GM19455 (cell line): ENCODE results near the gene PID1.
"Not testable (repeated sequence)": the region's sequence is repeated elsewhere in the genome, so short reads cannot be mapped to it uniquely, and the experiment has no call there.

Experiments used
- ATAC-seq: cut with Tn5 transposase; IDR thresholded peaks from one replicate; pipeline ENCODE4 v1.9.1; 2021; ENCODE audit not compliant: unreplicated experiment

The PID1 gene

DNA sequence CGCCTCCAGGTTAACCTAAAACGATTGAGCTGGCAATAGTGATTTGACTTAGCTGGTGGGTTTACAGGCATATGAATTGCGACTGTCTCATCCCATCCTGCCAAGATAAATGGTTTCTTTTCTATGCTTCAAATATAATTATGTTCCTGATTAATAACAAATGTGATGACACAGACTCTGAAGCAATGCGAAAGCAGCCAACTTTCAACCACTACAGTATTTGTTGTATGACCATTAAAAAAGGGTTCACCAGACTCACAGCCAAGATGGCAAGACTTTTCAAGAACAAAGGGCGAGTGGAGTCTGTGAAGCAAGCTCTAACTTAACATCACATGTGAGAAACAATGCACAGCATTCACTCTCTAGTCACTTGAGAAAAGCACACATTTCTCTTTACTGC is 186.6 kb downstream of the PID1 start:
- ATAC-seq, result no peak

DNA sequence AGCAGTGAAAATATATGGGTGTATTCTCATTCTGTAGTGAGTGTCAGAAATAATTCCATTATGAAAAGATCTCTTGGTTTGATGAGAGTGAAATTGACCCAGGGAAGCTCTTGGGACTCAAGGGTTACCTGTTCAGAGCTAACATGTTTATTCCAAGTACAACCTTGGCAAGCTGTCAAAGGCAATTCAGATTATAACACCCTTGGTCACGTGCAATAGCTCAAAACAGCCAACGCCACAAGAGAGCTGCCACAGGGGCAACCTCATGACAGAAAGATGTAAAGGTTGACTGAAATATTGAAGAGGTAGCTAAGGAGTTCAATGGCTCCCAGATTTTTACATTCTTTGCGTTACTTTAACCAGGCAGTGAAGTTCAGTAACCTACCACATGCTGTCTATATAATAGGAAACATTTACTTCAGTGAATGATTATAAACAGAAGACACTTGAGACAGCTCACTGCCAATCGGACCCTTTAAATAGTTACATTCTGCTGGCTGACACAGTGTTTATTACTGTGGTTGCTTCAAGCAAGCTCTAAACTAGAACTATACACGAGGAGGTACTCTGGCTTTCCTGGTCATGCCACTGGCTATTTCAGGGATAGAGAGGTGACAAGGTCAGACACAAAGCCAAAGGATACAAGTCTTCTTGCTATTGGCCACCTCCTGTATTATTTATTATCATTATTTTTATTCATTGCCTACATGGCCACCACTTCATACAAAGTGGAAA is 187.3 kb downstream of the PID1 start:
- no peak for ATAC-seq

DNA sequence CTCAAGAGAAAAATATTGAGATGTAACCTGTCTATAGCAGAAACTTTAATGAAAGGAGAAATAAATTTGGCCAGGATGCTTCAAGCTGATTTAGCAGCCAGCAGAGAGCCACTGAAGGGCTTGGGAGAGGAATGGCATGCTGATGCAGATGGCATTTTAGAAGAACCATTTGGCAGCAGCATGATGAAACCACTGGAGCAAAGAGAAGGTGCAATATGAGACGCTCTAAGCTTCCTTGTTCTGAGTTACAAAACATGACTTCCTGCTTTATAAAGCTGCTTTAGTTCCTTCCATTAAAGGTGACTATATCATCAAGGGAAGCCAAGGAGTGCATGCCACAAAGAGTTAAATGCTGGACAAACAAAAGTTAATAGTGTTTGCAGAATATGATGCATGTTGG is 189.7 kb downstream of the PID1 start:
- ATAC-seq, result no peak

DNA sequence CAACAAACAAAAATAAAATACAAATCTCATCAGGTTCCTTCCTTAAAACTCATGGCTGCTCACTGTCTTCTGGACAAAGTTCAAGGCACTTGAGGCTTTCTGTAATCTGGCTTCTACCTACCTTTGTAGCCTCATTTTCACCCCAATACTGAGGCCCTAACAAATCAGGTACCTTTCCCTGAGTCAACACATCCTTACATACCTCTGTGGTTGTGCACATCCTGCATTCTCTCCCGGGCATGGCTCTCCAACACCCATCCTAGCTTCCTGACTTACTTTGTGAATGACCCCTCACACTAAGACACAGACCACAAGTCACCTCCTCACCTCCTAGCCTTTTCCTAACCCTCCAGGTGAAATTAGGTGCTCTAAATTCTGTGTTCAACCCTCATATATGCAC is 190.9 kb downstream of the PID1 start:
- ATAC-seq, result no peak

DNA sequence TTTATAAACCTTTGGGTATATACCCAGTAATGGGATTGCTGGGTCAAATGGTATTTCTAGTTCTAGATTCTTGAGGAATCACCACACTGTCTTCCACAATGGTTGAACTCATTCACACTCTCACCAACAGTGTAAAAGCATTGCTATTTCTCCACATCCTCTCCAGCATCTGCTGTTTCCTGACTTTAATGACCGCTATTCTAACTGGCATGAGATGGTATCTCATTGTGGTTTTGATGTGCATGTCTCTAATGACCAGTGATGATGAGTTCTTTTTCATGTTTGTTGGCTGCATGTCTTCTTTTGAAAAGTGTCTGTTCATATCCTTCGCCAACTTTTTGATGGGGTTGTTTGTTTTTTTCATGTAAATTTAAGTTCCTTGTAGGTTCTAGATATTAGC is 194.2 kb downstream of the PID1 start:
- ATAC-seq, result not testable (repeated sequence)

DNA sequence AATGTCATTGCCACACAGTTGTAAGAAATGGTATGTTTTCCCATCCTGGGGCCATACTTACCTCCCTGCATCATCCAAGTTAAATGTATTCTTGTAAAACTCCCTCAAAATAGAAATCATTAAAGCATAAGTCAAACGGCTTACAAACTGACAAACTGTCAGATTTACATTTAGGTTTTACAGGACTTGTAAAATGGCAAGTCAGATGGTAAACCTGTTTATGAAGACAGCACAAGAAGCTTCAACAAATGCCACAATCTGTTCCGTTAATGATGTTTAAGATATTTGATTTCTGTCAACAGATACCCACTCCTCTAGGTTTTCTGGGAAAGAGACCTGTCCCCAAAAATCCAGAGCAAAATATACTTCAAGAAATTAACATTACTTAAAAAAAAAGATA is 197.2 kb downstream of the PID1 start:
- no peak for ATAC-seq

DNA sequence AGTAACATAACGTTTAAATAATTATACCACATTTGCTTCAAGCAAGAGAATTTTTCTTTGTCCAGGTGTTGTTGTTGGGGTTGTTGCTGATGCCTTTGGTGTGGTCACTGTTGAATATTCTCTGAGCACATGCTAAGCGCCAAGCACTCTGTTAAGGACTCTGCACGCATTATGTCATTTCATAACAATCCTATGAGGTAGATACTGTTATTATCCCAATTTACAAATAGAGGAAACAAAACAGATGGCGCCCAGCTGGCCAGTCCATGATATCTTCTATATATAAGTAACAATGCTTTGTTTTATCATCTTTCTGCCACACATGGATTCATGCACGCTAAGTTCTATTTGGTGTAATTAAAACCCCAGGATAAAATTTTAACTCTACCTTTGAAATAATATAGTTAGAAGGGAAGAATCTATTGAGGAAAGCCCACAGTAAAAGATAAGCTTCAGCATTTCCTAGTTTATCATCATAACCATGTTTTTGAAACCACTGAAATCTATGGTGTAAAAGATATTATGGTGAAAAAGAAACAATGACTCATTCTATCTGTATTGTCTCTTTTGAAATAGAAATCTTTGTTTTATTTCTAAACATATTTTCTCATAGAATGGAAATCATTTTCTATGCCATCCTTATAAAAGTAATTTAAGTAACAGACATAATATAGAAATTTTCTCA is 199.7 kb downstream of the PID1 start:
- ATAC-seq, result no peak

DNA sequence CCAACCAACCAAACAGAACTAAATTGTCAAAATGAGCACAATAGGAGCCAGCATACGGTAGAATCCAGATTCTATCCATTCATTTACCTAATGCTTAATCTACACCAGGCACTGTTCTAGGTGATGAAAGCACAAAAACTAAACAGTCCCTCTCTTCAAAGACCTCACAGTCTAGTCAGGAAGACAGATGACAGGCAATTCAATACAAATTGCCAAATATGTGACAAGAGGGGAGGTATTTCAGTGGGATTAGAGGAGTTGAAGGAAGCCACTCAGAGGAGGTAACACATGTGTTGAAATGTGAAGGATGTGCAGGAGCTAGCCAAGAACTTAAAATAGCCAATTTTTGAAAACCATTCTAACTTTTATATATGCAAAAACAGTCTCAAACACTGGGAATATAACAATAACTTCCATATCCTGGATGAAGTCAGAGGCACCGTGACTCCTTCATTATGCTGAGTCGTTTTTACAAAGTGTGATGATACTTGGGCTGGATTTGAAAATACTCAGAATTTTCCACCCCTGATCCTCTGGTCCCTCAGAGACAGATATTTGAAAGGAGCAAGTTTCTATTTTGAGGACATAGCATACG is 204.9 kb downstream of the PID1 start:
- no peak for ATAC-seq

DNA sequence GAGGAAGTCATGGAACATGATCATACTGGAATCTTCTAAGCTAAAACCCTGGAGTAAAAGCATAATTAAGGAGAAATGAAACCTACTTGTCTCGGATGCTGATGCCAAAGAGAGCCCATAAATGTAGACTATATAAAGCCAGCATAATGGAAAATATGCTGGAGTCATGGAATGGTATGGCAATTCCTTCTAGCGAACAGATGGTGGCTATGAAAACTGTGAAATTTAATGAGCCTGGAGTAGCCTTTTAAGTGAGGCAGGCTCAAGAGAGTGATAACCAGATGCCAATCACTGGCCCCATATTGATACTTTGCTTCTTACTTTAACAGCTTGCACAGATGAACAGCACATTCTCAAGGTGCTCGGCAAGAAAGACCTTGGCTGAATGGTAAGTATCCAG is 206.3 kb downstream of the PID1 start:
- ATAC-seq, result no peak

DNA sequence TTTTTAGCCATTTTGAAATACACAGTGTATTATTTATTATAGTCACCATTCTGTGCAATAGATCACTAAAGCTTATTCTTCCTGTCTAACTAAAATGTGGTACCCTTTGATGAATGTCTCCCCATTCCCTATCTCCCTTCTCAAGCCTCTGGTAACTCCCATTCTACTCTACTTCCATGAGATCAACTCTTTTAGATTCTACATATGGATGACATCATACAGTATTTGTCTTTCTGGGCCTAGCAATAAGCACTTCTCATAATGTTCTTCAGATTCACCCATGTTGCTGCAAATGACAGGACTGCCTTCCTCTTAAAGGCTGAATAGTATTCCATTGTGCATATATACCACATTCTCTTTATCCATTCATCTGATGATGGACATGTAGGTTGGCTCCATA is 210.9 kb downstream of the PID1 start:
- ATAC-seq, result no peak

DNA sequence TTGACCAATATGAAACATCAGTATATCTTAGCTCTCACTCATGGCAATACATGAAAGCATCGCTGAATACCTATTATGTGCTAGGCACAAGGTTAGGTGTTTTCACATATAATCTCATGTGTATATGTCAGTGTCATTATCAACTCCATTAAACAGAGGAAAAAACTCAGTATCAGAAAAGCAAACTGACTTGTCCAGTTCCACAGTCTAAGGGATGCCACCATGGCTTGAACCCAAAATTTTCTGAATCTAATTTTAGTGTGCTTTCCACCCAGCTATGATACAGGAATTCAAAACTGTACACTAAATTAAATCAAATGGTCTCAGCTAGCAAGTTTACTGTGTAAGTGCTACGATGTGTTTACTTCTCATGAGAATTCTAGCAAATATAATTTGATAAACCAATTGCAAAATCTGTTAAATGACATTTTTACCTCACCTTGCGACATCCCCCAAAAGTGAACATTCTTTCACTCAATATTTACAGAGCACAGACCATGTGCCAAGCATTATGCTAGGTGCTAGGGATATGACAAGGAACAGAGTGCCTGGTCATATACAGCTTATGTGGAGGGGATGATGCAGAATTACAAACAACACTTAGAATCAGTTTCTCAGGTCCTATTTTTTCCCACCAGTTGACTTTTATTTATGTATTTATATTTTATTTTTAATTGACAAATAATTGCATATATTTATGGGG is 211.6 kb downstream of the PID1 start:
- no peak for ATAC-seq

DNA sequence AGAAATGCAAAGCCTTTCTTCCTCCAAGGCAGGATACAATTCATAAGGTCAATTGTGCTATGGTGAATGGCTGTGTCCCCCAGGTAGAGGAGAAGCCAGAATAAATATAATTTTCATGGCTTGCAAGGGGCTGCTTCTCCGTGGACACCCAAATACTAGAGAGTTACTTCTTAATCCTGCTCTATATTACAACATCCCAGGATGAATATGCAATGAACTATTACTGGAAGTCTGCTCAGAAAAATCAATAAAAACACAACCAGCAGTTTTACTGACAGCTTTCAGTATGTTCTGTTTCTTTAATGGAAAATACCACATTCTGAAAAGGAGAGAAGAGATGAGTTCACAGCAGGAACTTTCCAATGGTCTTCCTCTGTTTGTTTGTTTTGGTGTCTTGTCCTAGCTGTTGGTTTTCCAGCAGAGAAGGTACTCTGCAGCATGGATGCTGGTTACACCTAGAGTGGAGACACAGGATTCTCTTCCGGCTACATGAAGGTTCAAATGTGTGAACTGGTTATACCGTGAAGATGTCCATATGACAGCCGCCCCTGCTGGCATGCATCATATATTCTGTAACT is 213.0 kb downstream of the PID1 start:
- no peak for ATAC-seq

DNA sequence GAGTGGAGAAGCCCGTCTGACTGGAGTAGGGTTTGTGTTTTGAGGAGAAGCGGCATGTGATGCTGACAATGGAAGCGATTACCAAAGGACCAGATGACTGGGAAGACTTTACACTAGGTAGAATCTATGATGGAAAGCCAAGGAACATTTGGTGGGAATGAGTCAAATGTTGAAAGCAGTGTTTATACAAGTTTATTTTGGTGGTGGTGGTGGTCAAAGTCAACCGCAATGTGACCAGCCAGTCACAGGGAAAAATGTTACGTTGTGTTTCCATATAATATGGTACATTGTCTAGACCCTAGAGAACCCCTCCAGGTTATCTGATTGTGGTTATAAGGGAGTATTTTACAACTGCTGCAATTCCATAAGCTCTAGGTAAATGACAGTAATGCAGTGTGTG is 216.8 kb downstream of the PID1 start:
- no peak for ATAC-seq

DNA sequence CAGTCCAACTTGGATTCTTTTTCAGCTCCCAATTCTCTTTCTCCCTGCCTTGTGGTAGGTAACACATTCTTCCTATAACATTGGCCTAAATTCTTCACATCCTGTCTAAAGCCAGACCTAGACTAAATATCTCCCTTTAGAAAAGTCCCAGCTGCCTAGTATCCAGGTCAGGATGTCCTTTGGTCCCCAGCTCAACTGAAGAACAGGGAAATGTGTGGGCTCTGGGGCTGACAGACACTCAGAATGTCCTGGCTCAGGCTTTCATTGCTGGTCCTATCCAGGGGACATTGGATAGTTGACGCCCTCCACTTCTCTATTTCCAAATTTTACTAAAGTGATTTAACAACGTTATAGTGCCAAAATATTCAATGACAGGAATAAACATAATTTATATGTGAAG is 219.3 kb downstream of the PID1 start:
- no peak for ATAC-seq

DNA sequence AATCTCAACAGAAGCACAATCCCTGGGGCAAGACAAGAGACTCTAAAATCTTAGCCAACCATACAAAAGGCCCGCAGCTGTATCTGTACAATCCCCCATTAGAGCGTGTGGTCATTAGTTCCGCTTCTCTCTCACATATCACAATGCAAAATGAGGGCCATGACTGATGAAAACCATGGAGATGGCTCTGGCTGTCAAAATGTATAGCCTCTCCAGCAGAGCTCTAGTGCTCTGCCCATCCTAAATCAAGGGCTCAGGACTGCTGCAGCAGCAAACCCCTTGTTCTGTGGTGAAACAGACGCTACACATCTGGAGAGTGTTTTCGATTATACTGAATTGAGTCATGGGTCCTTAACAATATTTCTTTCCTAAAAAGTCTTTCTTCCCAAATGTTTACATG is 221.0 kb downstream of the PID1 start:
- ATAC-seq, result no peak

DNA sequence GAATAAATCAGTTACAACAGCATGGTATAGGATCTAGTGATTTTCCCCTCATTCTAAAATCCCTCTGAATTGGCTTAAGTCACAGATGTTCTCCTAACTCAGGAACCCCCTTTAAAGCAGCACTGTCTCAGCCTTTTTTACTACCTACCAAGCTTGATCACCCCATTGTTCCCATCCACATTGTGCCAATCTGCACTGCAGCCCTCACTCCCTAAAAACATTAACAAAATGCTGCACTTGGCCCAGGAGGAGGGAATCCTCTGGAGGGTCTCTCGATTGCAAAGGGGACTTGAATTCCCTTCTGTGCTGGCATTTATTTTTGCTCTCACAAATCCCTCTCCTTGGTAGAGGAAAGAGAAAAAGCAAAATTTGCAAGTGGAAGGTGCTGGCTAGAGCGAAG is 223.0 kb downstream of the PID1 start:
- ATAC-seq, result no peak

DNA sequence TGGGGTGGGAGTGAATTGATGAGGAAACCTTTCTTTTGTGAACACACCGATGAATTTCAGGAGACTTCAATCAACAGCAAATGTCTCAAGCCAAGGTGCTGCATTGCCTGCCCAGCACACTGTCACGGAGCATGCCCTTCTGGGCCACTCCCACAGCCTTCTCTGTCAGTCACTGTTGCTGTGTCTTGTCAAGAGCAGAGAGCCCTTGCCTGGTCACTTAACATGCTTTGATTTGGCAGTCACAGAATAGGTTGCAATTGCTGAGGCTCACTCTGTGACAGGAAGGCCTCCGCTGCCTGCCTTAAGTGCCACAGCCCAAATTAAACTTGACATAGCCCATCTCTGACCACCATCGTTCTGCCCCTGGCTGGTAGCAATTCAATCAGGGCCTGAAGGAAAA is 225.4 kb downstream of the PID1 start:
- no peak for ATAC-seq

DNA sequence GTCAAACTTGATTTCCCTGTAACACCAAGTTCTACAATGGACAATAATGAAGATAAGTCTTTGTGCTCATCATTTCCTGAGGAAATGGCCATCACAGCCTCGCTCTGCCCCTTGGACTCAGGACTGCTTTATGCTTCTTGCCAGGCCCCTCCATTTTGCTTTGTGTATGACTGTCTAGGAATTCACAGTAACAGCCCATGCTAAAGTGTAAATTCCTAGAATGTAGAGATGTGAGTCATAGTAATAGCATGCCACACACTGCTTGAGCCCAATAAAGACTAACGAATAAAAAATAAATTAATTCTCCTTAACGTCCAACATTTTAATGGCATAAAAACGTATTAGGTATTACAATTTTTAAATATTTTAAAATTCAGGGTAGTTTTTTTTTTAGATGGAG is 226.5 kb downstream of the PID1 start:
- ATAC-seq, result no peak

DNA sequence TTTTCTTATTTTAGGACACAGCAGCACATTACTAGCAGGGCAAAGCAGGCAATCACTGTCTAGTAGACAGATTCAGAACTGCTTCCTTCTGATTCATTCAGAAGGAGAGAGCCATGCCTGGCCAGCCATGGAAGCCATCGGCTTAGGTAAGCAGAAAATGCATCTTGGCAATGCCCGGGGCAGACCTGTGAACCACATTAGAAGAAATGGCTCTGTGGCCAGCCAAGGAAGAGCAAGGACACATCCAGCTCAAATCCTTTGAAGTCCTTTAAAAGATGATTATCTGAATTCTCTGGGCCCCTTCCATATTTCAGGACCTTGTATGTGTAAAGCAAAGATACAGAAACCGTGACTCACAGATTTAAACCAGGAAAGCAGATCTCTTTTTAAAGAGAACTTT is 227.4 kb downstream of the PID1 start:
- no peak for ATAC-seq

DNA sequence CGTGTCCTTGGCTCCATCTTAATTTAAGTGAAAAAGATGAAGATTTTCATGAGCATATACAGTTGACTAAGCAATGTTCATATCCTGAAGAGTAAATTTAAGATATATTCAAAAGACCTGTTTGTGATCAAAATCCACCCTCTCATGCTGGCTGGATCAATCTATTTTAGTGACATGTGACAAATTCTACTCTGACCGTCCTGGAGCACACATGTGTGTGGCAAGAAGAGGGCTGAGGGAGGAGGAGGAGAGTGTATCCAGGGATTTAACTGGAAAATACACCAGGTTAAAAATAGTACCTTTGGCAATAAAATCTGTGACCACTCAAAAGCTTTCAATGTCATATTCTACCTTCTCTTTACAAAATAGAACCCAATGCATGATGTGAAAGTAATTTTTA is 228.7 kb downstream of the PID1 start:
- no peak for ATAC-seq

DNA sequence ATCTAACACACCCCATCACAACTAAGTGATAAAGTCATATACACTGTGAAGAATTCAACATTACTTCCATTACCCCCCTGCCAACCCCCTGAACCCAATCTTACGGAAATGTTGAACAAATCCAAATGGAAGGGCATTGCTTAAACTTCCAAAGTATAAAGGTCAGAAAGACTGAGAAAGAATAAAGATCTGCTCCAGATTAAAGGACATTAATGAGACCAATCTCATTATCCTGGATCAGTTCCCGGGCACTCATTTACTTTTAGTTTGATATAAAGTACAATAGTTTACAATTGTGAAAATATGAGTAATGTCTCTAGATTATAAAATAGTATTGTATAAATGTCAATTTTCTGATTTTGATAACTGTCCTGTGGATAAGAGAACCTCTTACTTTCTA is 229.4 kb downstream of the PID1 start:
- no peak for ATAC-seq

DNA sequence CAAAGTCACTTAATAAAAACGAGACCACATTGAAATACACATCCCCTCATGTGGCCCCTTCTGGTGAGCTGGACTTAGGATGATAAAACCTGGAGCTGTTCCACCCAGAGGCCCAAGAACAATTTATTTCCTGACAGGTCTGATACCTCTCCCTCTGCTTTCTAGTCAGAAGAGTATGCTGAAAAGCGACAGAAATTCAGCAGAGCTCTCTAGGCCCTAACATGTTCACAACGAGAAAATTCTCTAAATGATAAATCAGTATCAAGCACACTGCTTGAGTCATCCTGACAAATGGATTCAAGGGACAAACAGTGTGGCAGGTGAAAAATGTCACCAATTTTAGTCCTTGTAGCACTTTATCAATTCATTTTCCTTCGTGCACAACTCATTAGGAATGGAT is 233.5 kb downstream of the PID1 start:
- ATAC-seq, result no peak
